SK-N-SH (cell line): ENCODE measurements around the gene TULP1. TPM values are rescaled to one million over a fixed set of nuclear protein-coding genes. Genes with fewer than 3 reads are reported as not detected.

Experiments
- CTCF ChIA-PET: fragments of 300-600, 350-600 bp; formaldehyde crosslinking; extraction: SDS; loops from one replicate; lab custom pipeline; 2021; lab: Yijun Ruan, JAX
- POLR2A ChIA-PET: fragments of 350-600 bp; sonication (Branson Sonifier 250); formaldehyde crosslinking; extraction: SDS; loops from one replicate; lab custom pipeline; 2020; ENCODE audit warnings: antibody characterized with exemption, inconsistent platforms; lab: Yijun Ruan, JAX
- DNase-seq: peaks from one replicate; pipeline ENCODE4 v3.0.0; 2012
- H2AFZ ChIP-seq: fragments of 200-600 bp; sonication (generic); 2 replicates; pipeline ENCODE4 v1.8.1; 2016; ENCODE audit warnings: antibody characterized with exemption, mild to moderate bottlenecking, low read depth
- H3F3A ChIP-seq: fragments of 200-600 bp; sonication (generic); replicated peaks from 2 replicates; pipeline ENCODE3; 2016; ENCODE audit warnings: antibody characterized with exemption, mild to moderate bottlenecking; ENCODE audit not compliant: insufficient read depth
- H3K27ac ChIP-seq, 2 experiments: fragments of 200-500 bp in 1 of 2; fragments of 200-600 bp in 1 of 2; sonication (Bioruptor generic) in 1 of 2; sonication (generic), shearing (Covaris generic) in 1 of 2; 2 replicates each; pipeline versions ENCODE4 v1.5.1 to v1.6.1; 2014 to 2016; ENCODE audit warnings: low read depth in 2 of 2, inconsistent platforms in 1 of 2, low read length in 1 of 2, mild to moderate bottlenecking in 1 of 2, mixed read lengths in 1 of 2
- H3K27me3 ChIP-seq: fragments of 200-600 bp; sonication (generic), shearing (Covaris generic); 2 replicates; pipeline ENCODE4 v1.6.1; 2016; ENCODE audit warnings: mixed run types; ENCODE audit not compliant: insufficient read depth
- H3K36me3 ChIP-seq, 2 experiments: fragments of 200-500 bp in 1 of 2; fragments of 200-600 bp in 1 of 2; sonication (Bioruptor generic) in 1 of 2; sonication (generic) in 1 of 2; replicated peaks in 1 of 2; 2 replicates each; pipeline versions ENCODE3 to v1.5.1; 2014 to 2016; ENCODE audit warnings: low read length in 1 of 2, mild to moderate bottlenecking in 1 of 2; ENCODE audit not compliant: insufficient read depth in 2 of 2, control insufficient read depth in 1 of 2
- H3K4me1 ChIP-seq, 2 experiments: fragments of 200-500 bp in 1 of 2; fragments of 200-600 bp in 1 of 2; sonication (Bioruptor generic) in 1 of 2; sonication (generic), shearing (Covaris generic) in 1 of 2; 2 replicates each; pipeline versions ENCODE4 v1.5.1 to v1.6.1; 2014 to 2016; ENCODE audit warnings: low read depth in 1 of 2, low read length in 1 of 2, mixed run types in 1 of 2; ENCODE audit not compliant: insufficient read depth in 2 of 2, control insufficient read depth in 1 of 2
- H3K4me2 ChIP-seq: fragments of 200-600 bp; sonication (generic), shearing (Covaris generic); 2 replicates; pipeline ENCODE4 v1.6.1; 2017; ENCODE audit warnings: mixed run types
- H3K4me3 ChIP-seq, 2 experiments: fragments of 200-500 bp in 1 of 2; fragments of 200-600 bp in 1 of 2; sonication (Bioruptor generic) in 1 of 2; sonication (generic), shearing (Covaris generic) in 1 of 2; 2 replicates each; pipeline versions ENCODE4 v1.5.1 to v1.8.1; 2014 to 2016; ENCODE audit warnings: low read depth in 2 of 2, inconsistent platforms in 1 of 2, low read length in 1 of 2, mild to moderate bottlenecking in 1 of 2, mixed read lengths in 1 of 2, moderate library complexity in 1 of 2
- H3K79me2 ChIP-seq: fragments of 200-600 bp; sonication (generic); 2 replicates; pipeline ENCODE4 v1.8.1; 2017; ENCODE audit warnings: mild to moderate bottlenecking; ENCODE audit not compliant: insufficient read depth
- H3K9ac ChIP-seq: fragments of 200-600 bp; sonication (generic); 2 replicates; pipeline ENCODE4 v1.6.1; 2017; ENCODE audit warnings: mixed run types
- H3K9me2 ChIP-seq: fragments of 200-600 bp; sonication (generic); 2 replicates; pipeline ENCODE4 v1.6.1; 2017; ENCODE audit warnings: mixed run types
- H3K9me3 ChIP-seq: fragments of 200-600 bp; sonication (generic); 2 replicates; pipeline ENCODE4 v1.6.1; 2017; ENCODE audit warnings: mixed run types, mild to moderate bottlenecking, moderate library complexity
- H4K20me1 ChIP-seq: fragments of 200-600 bp; sonication (generic); 2 replicates; pipeline ENCODE4 v1.6.1; 2017; ENCODE audit warnings: mild to moderate bottlenecking, mixed run types; ENCODE audit not compliant: insufficient read depth
- ELF1 ChIP-seq: IDR thresholded peaks from 2 replicates; pipeline ENCODE4 v1.4.0; 2012
- EZH2phosphoT487 ChIP-seq: fragments of 200-600 bp; sonication (generic); IDR thresholded peaks from 2 replicates; pipeline ENCODE4 v1.6.1; 2017; ENCODE audit warnings: low read depth, mixed run types, mild to moderate bottlenecking, antibody characterized with exemption, moderate library complexity, borderline replicate concordance
- FOXJ3 ChIP-seq: sonication (generic); formaldehyde crosslinking; IDR thresholded peaks from 2 replicates; pipeline ENCODE4 v1.5.1; 2020; ENCODE audit warnings: mild to moderate bottlenecking, missing genetic modification reagents
- GATA2 ChIP-seq: sonication (generic); formaldehyde crosslinking; IDR thresholded peaks from 2 replicates; pipeline ENCODE4 v1.5.0; 2020; ENCODE audit warnings: mild to moderate bottlenecking, missing genetic modification reagents
- JUND ChIP-seq: IDR thresholded peaks from 2 replicates; pipeline ENCODE4 v1.4.0; 2012
- MAX ChIP-seq: IDR thresholded peaks from 2 replicates; pipeline ENCODE4 v1.4.0; 2012; ENCODE audit warnings: low read depth
- MEF2A ChIP-seq: IDR thresholded peaks from 2 replicates; pipeline ENCODE4 v1.4.0; 2012; ENCODE audit warnings: low read depth, borderline replicate concordance
- PBX3 ChIP-seq: IDR thresholded peaks from 2 replicates; pipeline ENCODE4; 2012
- POLR2AphosphoS5 ChIP-seq: IDR thresholded peaks from 2 replicates; pipeline ENCODE4 v1.6.1; 2012; ENCODE audit warnings: low read depth, low read length
- RAD21 ChIP-seq: IDR thresholded peaks from 2 replicates; pipeline ENCODE4 v1.6.1; 2012; ENCODE audit warnings: mild to moderate bottlenecking, low read length
- REST ChIP-seq: IDR thresholded peaks from 2 replicates; pipeline ENCODE4 v1.6.1; 2012; ENCODE audit warnings: mild to moderate bottlenecking, low read depth, low read length, moderate library complexity
- SMC3 ChIP-seq: IDR thresholded peaks from 2 replicates; pipeline ENCODE4 v1.6.1; 2012; ENCODE audit warnings: low read depth, low read length, improper control_type of control experiment
- USF1 ChIP-seq: IDR thresholded peaks from 2 replicates; pipeline ENCODE4 v1.4.0; 2012; ENCODE audit warnings: low read depth, borderline replicate concordance
- USF2 ChIP-seq: fragments of 150-350 bp; IDR thresholded peaks from 2 replicates; pipeline ENCODE4 v1.6.1; 2017; ENCODE audit warnings: antibody characterized with exemption, low read length, low read depth, borderline replicate concordance
- WGBS: methylation state at CpG from one replicate; pipeline ENCODE4 v1.1.6; 2017; ENCODE audit warnings: low lambda C conversion rate; 5-methylcytosine and 5-hydroxymethylcytosine counted together
- polyA plus RNA-seq, 3 experiments: library from polyadenylated mRNA; depleted of rRNA; stranded (reverse); fragments of >200 nt; gene quantifications; 2 replicates each; pipeline ENCODE4 v1.2.3, GENCODE V29; 2012
- small RNA-seq, 7 experiments: library from RNA; depleted of rRNA; stranded (forward); fragments of <200 nt; gene quantifications; one replicate each; pipeline ENCODE3, GENCODE V24; 2012

The TULP1 gene
- polyA plus RNA-seq, 1 of the 3 experiments (the other 2 are of a cell fraction) = not detected

GRCh38 chr6:35449287-35449881 is 63.3 kb downstream of the TULP1 start (continued):
- no peak for TF ChIP-seq REST
- no peak for TF ChIP-seq EZH2phosphoT487
- no peak for TF ChIP-seq FOXJ3 (CRISPR knock-in tag)
- TF ChIP-seq PBX3 = no peak
- no peak for TF ChIP-seq ELF1
- TF ChIP-seq MEF2A = no peak
- TF ChIP-seq, all 33 proteins: peak for 5

GRCh38 chr6:35448191-35448590 is 64.5 kb downstream of the TULP1 start:
- no peak for TF ChIP-seq USF1
- TF ChIP-seq SMC3 = no peak
- no peak for TF ChIP-seq POLR2AphosphoS5
- no peak for TF ChIP-seq EZH2phosphoT487
- TF ChIP-seq MEF2A = no peak
- TF ChIP-seq ELF1 = no peak
- no peak for TF ChIP-seq RAD21
- TF ChIP-seq MAX = no peak
- TF ChIP-seq USF2 = no peak
- no peak for TF ChIP-seq GATA2 (CRISPR knock-in tag)
- no peak for TF ChIP-seq JUND
- 67% methylated on average over 7 of the region's 7 CpGs for WGBS
- no peaks in the 10 kb centered on the region for H3K79me2 ChIP-seq
- no peaks in the 10 kb centered on the region for H3K9me2 ChIP-seq
- no peak overlapping the region for H3K27ac ChIP-seq
- DNase-seq = no peak
- POLR2A ChIA-PET = interaction anchor here (1.8 kb wide), 1 partner anchor 106 kb away, joined by 14 read pairs; the partner anchor contains the start of gene PPARD
- H3K9ac ChIP-seq = no peak overlapping the region
- no peak overlapping the region for H2AFZ ChIP-seq
- H3F3A ChIP-seq = no peaks in the 10 kb centered on the region
- peaks cover 0 to 13% of the 10 kb centered on the region in 2 experiments; a peak in 2 of 4 replicates for H3K4me1 ChIP-seq
- H3K4me3 ChIP-seq = no peak overlapping the region
- no peaks in the 10 kb centered on the region for H3K9me3 ChIP-seq
- H3K27me3 ChIP-seq = no peaks in the 10 kb centered on the region
- no peaks in the 10 kb centered on the region for H3K36me3 ChIP-seq
- CTCF ChIA-PET = interaction anchor here (1.1 to 9.0 kb wide), 12 partner anchors 10 to 154 kb away, joined by 4 to 186 read pairs (median 13); partner anchors contain the start of genes DEF6, PPARD and RPL10A
- no peaks in the 10 kb centered on the region for H4K20me1 ChIP-seq
- H3K4me2 ChIP-seq = no peak overlapping the region

Small RNAs within 50 kb of the gene (small RNA-seq; reads per million reads assigned to genes)
- 0 to 2.1 (median 0) reads per million in 7 experiments for gene MIR7111

Other genes starting within 250 kb of the TULP1 start
- gene DEF6, start 215.1 kb downstream of the TULP1 start, polyA plus RNA-seq (2012; rRNA removed) = 0.13 and 0.16 TPM in 2 replicates
- 11.5 and 13.3 TPM in 2 replicates for gene PPARD, start 170.3 kb downstream of the TULP1 start, polyA plus RNA-seq (2012; rRNA removed)
- gene FANCE, start 60.6 kb downstream of the TULP1 start, polyA plus RNA-seq (2012; rRNA removed) = 5.8 and 6.5 TPM in 2 replicates
- gene RPL10A, start 44.5 kb downstream of the TULP1 start, polyA plus RNA-seq (2012; rRNA removed) = 2,393 and 3,548 TPM in 2 replicates
- gene TEAD3, start 15.8 kb downstream of the TULP1 start, polyA plus RNA-seq (2012; rRNA removed) = 5.2 and 7.1 TPM in 2 replicates
- 4.2 and 5.1 TPM in 2 replicates for gene FKBP5, start 176.0 kb upstream of the TULP1 start, polyA plus RNA-seq (2012; rRNA removed)
- 1.6 and 2.0 TPM in 2 replicates for gene ARMC12, start 224.1 kb upstream of the TULP1 start, polyA plus RNA-seq (2012; rRNA removed)